Brain microvascular endothelial cell (primary cell): ENCODE measurements around the gene KIF6.

ENCODE experiments used
- DNase-seq: peaks from one replicate; pipeline ENCODE4 v3.0.0-alpha.2; 2020
- H3K27ac ChIP-seq: fragments of 250-450 bp; sonication (Bioruptor Pico); 2 replicates; pipeline ENCODE4 v1.5.1; 2020; ENCODE audit warnings: mild to moderate bottlenecking, moderate library complexity
- H3K27me3 ChIP-seq: fragments of 250-450 bp; sonication (Bioruptor Pico); replicated peaks from 2 replicates; pipeline ENCODE4 v1.5.1; 2020; ENCODE audit warnings: mild to moderate bottlenecking
- H3K36me3 ChIP-seq: fragments of 250-450 bp; sonication (Bioruptor Pico); replicated peaks from 2 replicates; pipeline ENCODE4 v1.5.1; 2020; ENCODE audit warnings: mild to moderate bottlenecking
- H3K4me3 ChIP-seq: 2 replicates; pipeline ENCODE4 v1.5.1; 2011; ENCODE audit warnings: low read depth, mild to moderate bottlenecking, control low read depth, low read length, moderate library complexity
- in situ Hi-C: cut with HindIII; loops from 2 replicates; pipeline ENCODE4 v1.10.0; 2017; ENCODE audit warnings: low sequenced_read_pairs, low pct_ligation_motif_present
- TF ChIP-seq, protein P1 (sequence below): IDR thresholded peaks from 2 replicates; pipeline ENCODE4 v1.5.1; 2011; ENCODE audit warnings: low read depth, mild to moderate bottlenecking, moderate library complexity, low read length, control low read depth, inconsistent platforms; ENCODE audit errors: missing control alignments

KIF6 gene

DNA sequence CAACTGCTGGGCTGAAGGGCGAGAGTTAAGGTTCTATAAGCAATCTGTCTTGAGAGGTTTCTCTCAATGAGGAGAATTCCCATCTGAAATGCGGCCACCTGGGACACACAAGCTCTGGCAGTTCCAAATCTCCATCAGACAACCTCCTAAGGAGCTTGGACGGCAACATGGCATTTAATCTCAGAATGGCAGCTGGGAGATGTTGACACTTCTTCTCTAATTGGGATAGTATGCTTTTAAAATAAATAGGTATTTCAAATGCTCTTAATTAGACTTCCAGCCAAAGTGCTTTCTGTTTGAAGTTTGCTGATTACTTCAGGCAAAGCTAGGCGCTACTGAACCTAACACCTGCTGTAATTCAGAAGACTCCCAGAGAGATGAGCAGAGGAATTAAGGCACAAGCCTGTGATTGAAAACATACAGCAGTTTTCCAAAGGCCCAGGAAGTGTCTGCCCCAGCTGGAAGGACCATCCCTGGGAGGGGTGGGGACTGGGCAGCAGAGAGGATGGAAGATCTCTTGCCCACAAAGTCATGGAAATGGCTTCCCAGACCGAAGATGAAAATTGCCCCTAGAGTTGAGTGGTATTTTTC is 343.6 kb downstream of the KIF6 start:
- Histone ChIP-seq H3K36me3 (no peaks in the 10 kb centered on the region), H3K4me3 (no peak overlapping the region), H3K27ac (no peak overlapping the region), H3K27me3 (no peaks in the 10 kb centered on the region)
- TF ChIP-seq, protein P1, sequence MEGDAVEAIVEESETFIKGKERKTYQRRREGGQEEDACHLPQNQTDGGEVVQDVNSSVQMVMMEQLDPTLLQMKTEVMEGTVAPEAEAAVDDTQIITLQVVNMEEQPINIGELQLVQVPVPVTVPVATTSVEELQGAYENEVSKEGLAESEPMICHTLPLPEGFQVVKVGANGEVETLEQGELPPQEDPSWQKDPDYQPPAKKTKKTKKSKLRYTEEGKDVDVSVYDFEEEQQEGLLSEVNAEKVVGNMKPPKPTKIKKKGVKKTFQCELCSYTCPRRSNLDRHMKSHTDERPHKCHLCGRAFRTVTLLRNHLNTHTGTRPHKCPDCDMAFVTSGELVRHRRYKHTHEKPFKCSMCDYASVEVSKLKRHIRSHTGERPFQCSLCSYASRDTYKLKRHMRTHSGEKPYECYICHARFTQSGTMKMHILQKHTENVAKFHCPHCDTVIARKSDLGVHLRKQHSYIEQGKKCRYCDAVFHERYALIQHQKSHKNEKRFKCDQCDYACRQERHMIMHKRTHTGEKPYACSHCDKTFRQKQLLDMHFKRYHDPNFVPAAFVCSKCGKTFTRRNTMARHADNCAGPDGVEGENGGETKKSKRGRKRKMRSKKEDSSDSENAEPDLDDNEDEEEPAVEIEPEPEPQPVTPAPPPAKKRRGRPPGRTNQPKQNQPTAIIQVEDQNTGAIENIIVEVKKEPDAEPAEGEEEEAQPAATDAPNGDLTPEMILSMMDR, result no peak
- DNase-seq, result no peak
- in situ Hi-C loops, result no loop called here

DNA sequence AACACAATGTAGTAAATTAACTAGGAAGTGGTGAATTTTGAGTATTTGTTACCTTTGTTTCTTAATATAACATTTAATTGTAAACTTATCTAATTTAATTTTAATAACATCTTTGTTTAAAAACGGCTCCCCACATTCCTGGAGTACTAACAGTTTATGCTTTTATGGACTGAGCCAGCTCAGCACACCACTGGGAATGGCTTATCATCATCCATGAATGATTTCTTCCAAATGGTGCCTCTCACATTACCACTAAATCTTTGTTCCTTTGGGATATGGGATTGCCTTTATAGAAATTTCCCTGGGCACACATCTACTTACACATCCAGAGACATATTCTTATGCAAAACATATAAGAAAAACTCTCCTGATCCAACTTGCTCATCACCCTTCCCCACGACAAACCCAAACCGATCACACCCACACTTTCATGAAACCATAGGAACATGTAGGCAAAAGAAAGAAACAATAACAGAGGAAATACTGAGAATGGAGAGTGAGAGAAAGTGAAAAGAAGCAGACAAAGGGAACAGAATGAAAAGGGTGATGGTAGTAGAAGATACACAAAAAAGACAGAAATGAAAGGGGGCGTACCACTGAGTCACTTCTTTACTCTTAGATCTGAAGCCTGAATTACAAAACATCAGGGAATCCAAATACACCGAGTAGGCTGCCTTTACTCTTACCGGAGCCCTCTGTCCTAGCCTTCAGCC is 344.2 kb downstream of the KIF6 start:
- Histone ChIP-seq H3K4me3 (no peak overlapping the region), H3K27me3 (no peaks in the 10 kb centered on the region), H3K27ac (no peak overlapping the region), H3K36me3 (no peaks in the 10 kb centered on the region)
- TF ChIP-seq, protein P1, result no peak
- DNase-seq, result no peak
- in situ Hi-C loops, result no loop called here

DNA sequence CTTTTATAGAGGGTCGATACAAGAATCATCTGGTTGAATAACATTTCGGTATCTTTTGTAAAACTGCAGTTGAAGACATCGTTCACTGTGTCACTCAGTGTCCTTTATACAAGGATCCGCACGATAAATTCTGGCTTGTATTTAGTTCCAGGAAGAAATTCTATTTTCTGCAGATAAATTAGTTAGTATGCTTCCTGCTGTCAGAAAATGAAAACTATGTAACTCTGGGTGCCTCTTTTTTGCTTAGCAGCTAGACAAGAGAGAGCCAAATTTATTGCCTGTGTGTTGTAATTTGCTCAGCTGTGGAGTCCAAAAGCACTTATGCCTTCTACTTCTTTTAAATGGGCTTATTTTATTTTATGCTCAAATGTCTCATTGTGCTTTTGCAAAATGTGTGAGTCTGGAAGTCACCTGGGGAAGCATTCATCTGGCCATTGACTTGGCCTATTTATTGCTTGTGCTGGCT is 346.2 kb downstream of the KIF6 start:
- Histone ChIP-seq H3K27me3 (no peaks in the 10 kb centered on the region), H3K27ac (no peak overlapping the region), H3K4me3 (no peak overlapping the region), H3K36me3 (no peaks in the 10 kb centered on the region)
- no peak for DNase-seq
- in situ Hi-C loops, result no loop called here
- TF ChIP-seq, protein P1, result no peak

DNA sequence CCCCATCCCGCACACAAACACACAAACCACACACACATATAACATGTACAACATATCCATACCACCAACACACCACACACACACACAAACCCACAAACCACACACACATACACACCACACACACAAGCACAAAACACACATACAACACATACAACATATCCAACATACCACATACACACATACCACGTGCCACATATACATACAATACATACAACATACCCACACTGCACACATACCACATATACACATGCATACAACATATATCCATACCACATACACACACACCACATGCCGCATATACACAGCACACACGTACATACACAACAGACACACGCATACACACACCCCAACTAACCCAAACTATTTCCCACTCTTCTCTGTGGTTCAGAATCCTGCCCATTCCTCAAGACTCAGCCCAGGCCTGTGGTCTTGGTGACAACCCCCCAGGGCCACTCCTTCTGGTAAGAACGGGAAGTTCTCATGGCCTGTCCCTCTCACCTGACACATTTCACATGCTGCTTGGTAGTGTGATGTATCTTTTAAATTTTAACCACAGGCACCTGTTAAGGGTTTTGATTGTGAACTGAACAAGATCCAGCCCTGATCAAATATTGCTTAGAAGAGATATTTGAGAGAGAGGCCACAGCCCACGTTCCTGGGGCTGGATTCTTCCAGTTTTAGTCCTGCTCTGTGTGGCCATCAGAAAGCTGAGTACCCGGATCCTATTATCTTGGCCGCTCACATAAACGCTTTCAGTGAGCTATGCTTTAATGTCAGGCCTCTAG is 346.8 kb downstream of the KIF6 start:
- TF ChIP-seq, protein P1, result no peak

DNA sequence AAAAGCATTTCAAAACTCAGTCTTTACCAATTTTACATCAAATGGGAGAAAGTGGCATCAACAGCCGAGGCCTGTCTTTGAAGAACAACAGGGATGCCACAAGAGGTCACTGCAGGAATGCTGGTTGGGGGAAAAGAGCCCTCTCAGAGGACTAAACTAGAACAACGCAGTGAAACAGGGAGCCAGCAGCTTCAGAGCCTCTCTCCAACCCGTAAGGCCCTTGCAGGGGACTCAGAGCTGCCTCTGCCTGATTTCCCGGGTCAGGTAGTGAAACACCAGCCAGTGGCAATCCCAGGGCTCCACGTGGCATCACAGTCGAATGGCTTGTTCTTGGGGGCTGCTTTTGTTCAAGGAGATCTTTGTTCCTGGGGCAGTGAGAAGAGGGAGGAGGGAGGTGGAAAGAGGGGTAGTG is 347.7 kb downstream of the KIF6 start:
- in situ Hi-C loops, result no loop called here
- no peaks in the 10 kb centered on the region for H3K27me3 ChIP-seq
- TF ChIP-seq, protein P1, result peak; percentile 81
- DNase-seq, result peak; percentile 73
- H3K4me3 ChIP-seq, result no peak overlapping the region
- no peak overlapping the region for H3K27ac ChIP-seq
- H3K36me3 ChIP-seq, result no peaks in the 10 kb centered on the region

More for the DNA sequence above, 346.8 kb downstream of the KIF6 start:
- H3K4me3 ChIP-seq, result no peak overlapping the region
- in situ Hi-C loops, result no loop called here
- H3K27ac ChIP-seq, result no peak overlapping the region
- H3K36me3 ChIP-seq, result no peaks in the 10 kb centered on the region
- no peak for DNase-seq
- H3K27me3 ChIP-seq, result no peaks in the 10 kb centered on the region
